Fibroblast of skin of back (primary cell): ENCODE data around the gene LHB.

Experiments used
- DNase-seq: peaks from one replicate; pipeline ENCODE4 v3.0.0-alpha.2; 2013

Gene LHB

GRCh38 chr19:49009828-49010227 lies 7.1 kb downstream of the LHB start:
- DNase-seq: no peak

GRCh38 chr19:49006905-49007304 lies 10.0 kb downstream of the LHB start:
- DNase-seq: no peak

- no peak for DNase-seq
These were observed 11.8 kb downstream of the LHB start for GRCh38 chr19:49004964-49005614.

- no peak for DNase-seq
These were observed 12.8 kb downstream of the LHB start for GRCh38 chr19:49004133-49004532.

- DNase-seq: peak; percentile 71
These were observed 17.2 kb downstream of the LHB start for GRCh38 chr19:48999481-49000325.

- peak; percentile 69 for DNase-seq
These were observed 18.9 kb downstream of the LHB start for GRCh38 chr19:48997972-48998371.

- DNase-seq: no peak
These were observed 22.9 kb downstream of the LHB start for GRCh38 chr19:48994035-48994386.

GRCh38 chr19:48993175-48994034 lies 23.5 kb downstream of the LHB start, which contains the start of the genes GYS1 and RUVBL2:
GYS1 (minus strand) TSS chr19:48993309; CDS start chr19:48993112, 197 bp downstream.
RUVBL2 (plus strand) TSS chr19:48993887; CDS start chr19:48993912, 25 bp downstream.
- peak; percentile 100 for DNase-seq

- no peak for DNase-seq
These were observed 24.2 kb downstream of the LHB start for GRCh38 chr19:48992581-48993174.

GRCh38 chr19:48991873-48992580 lies 24.9 kb downstream of the LHB start:
- peak; percentile 86 for DNase-seq

- no peak for DNase-seq
These were observed 25.8 kb downstream of the LHB start for GRCh38 chr19:48991011-48991609.

GRCh38 chr19:48990400-48990799 lies 26.5 kb downstream of the LHB start:
- no peak for DNase-seq

- no peak for DNase-seq
These were observed 27.1 kb downstream of the LHB start for GRCh38 chr19:48989701-48990291.

GRCh38 chr19:48988860-48989259 lies 28.0 kb downstream of the LHB start:
- DNase-seq: no peak

- no peak for DNase-seq
These were observed 28.6 kb downstream of the LHB start for GRCh38 chr19:48988286-48988685.

GRCh38 chr19:48987323-48987722 lies 29.6 kb downstream of the LHB start:
- DNase-seq: no peak

- DNase-seq: no peak
These were observed 30.7 kb downstream of the LHB start for GRCh38 chr19:48986211-48986610.

GRCh38 chr19:48985711-48986110 lies 31.2 kb downstream of the LHB start:
- DNase-seq: no peak

- no peak for DNase-seq
These were observed 34.6 kb downstream of the LHB start for GRCh38 chr19:48982280-48982679.

- DNase-seq: no peak
These were observed 39.8 kb downstream of the LHB start for GRCh38 chr19:48977061-48977460.
